Common myeloid progenitor, CD34-positive (primary cell): Measurements from ENCODE around the gene KCNQ2.

ENCODE experiments used
- CTCF ChIA-PET: fragments of 350-600 bp; sonication (Branson Sonifier 250); formaldehyde crosslinking; loops from one replicate; lab custom pipeline; 2021; ENCODE audit warnings: antibody characterized with exemption; lab: Charles Lee
- POLR2A ChIA-PET: fragments of 350-600 bp; sonication (Branson Sonifier 250); formaldehyde crosslinking; loops from one replicate; lab custom pipeline; 2021; ENCODE audit warnings: antibody characterized with exemption; lab: Charles Lee
- DNase-seq, 3 donors: peaks; one replicate each; pipeline versions ENCODE4 v3.0.0 to v3.0.0-alpha.2; 2013
- H3K27ac ChIP-seq, 2 experiments: 1 replicate in 1 of 2; 2 replicates in 1 of 2; pipeline ENCODE4 v1.7.0; 2013; ENCODE audit warnings: inconsistent platforms in 2 of 2, low read length in 2 of 2, mild to moderate bottlenecking in 2 of 2, low read depth in 1 of 2, moderate library complexity in 1 of 2; ENCODE audit not compliant: severe bottlenecking in 2 of 2, insufficient read depth in 1 of 2, poor library complexity in 1 of 2
- H3K27me3 ChIP-seq, 5 experiments: replicated peaks in 2 of 5; 1 replicate in 3 of 5; 2 replicates in 2 of 5; pipeline versions ENCODE4 v1.6.1 to v1.7.0; 2013; ENCODE audit warnings: low read length in 4 of 5, mild to moderate bottlenecking in 2 of 5, moderate library complexity in 2 of 5, inconsistent platforms in 1 of 5; ENCODE audit not compliant: insufficient read depth in 5 of 5, control insufficient read depth in 4 of 5
- H3K36me3 ChIP-seq, 4 experiments: 1 replicate in 2 of 4; 2 replicates in 2 of 4; pipeline versions ENCODE4 v1.6.1 to v1.7.0; 2013; ENCODE audit warnings: low read length in 3 of 4, control low read depth in 1 of 4, mild to moderate bottlenecking in 1 of 4; ENCODE audit not compliant: control insufficient read depth in 4 of 4, insufficient read depth in 4 of 4
- H3K4me1 ChIP-seq, 4 experiments: 1 replicate in 3 of 4; 2 replicates in 1 of 4; pipeline versions ENCODE4 v1.6.1 to v1.7.1; 2013; ENCODE audit warnings: low read length in 3 of 4, mild to moderate bottlenecking in 3 of 4, control low read depth in 1 of 4, inconsistent platforms in 1 of 4, moderate library complexity in 1 of 4; ENCODE audit not compliant: control insufficient read depth in 4 of 4, insufficient read depth in 4 of 4; ENCODE audit errors: control extremely low read depth in 1 of 4
- H3K4me3 ChIP-seq, 7 experiments: 1 replicate in 4 of 7; 2 replicates in 3 of 7; pipeline versions ENCODE4 v1.5.1 to v1.7.0; 2013; ENCODE audit warnings: mild to moderate bottlenecking in 7 of 7, low read length in 6 of 7, moderate library complexity in 6 of 7, inconsistent platforms in 2 of 7, low read depth in 2 of 7, control low read depth in 1 of 7; ENCODE audit not compliant: insufficient read depth in 4 of 7, control insufficient read depth in 1 of 7; ENCODE audit errors: extremely low read depth in 1 of 7
- H3K9me3 ChIP-seq, 5 experiments: 1 replicate in 4 of 5; 2 replicates in 1 of 5; pipeline versions ENCODE4 v1.6.1 to v1.7.1; 2013; ENCODE audit warnings: low read length in 4 of 5, mild to moderate bottlenecking in 2 of 5, inconsistent platforms in 1 of 5, low read depth in 1 of 5, moderate library complexity in 1 of 5; ENCODE audit not compliant: control insufficient read depth in 4 of 5, insufficient read depth in 2 of 5; ENCODE audit errors: control extremely low read depth in 1 of 5
- WGBS: methylation state at CpG from one replicate; pipeline ENCODE4 v1.1.5; 2013; ENCODE audit not compliant: insufficient coverage; 5-methylcytosine and 5-hydroxymethylcytosine counted together

The KCNQ2 gene

GRCh38 chr20:63497946-63498935, 25.8 kb upstream of the KCNQ2 start:
- Histone ChIP-seq H3K4me3 (peak overlapping the region in 2 of 7 experiments; percentile 6 to 11), H3K36me3 (no peaks in the 10 kb centered on the region), H3K9me3 (no peaks in the 10 kb centered on the region), H3K27ac (no peak overlapping the region), H3K27me3 (peaks cover 0 to 69% (median 11%) of the 10 kb centered on the region in 5 experiments), H3K4me1 (peaks cover 0 to 16% (median 11%) of the 10 kb centered on the region in 4 experiments)
- DNase-seq, result peak; percentile 20 to 53 (median 51)
- ChIA-PET POLR2A (no interaction called here), CTCF (interaction anchor here (1.1 to 3.1 kb wide), 6 partner anchors 11 to 109 kb away, joined by 3 to 16 read pairs (median 12); partner anchors contain the start of genes PPDPF and PTK6)
- WGBS, result 6% methylated on average over 39 of the region's 60 CpGs

GRCh38 chr20:63497138-63497945, 24.9 kb upstream of the KCNQ2 start:
- H3K27ac ChIP-seq, result no peak overlapping the region
- ChIA-PET POLR2A (interaction anchor here (1.4 kb wide), 1 partner anchor 23 kb away, joined by 7 read pairs; the partner anchor contains the start of gene PPDPF), CTCF (interaction anchor here (0.9 to 3.1 kb wide), 16 partner anchors 8 to 108 kb away, joined by 3 to 16 read pairs (median 8); partner anchors contain the start of genes KCNQ2, PPDPF and PTK6)
- no peak for DNase-seq
- no peaks in the 10 kb centered on the region for H3K9me3 ChIP-seq
- peaks cover 0 to 16% (median 11%) of the 10 kb centered on the region in 4 experiments for H3K4me1 ChIP-seq
- WGBS, result 85% methylated on average over 14 of the region's 20 CpGs
- peaks cover 0 to 69% (median 11%) of the 10 kb centered on the region in 5 experiments for H3K27me3 ChIP-seq
- H3K36me3 ChIP-seq, result no peaks in the 10 kb centered on the region
- H3K4me3 ChIP-seq, result no peak overlapping the region

DNA sequence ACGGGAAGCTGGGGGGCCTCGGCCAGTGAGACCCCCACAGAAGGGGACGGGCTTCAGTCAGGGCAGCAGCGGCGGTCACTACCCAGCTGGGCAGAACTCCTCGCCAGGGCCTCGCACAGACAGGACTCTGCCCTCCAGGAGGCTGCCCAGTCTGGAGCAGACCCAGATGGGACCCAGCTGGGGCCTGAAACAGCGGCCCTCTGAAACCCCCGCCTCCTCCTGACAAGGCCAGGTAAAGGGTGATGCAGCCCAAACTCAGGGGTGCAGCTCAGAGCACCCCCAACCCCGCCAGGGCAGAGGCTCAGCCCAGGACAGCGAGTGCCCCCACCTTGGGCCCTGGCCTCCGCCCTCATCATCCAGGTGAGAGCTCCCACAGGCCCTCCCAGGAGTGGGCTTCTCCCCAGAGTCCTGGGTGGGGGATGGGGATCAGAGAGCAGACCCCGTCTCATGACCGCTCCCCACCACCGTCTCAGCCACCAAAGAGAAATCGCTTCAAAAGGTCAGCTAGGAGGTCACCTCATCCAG, 24.2 kb upstream of the KCNQ2 start:
- DNase-seq, result no peak
- Histone ChIP-seq H3K36me3 (no peaks in the 10 kb centered on the region), H3K9me3 (no peaks in the 10 kb centered on the region), H3K4me3 (peak overlapping the region in 3 of 7 experiments; percentile 31 to 63 (median 56)), H3K27ac (no peak overlapping the region), H3K4me1 (peaks cover 0 to 16% (median 11%) of the 10 kb centered on the region in 4 experiments), H3K27me3 (peaks cover 0 to 65% (median 11%) of the 10 kb centered on the region in 5 experiments)
- 70% methylated on average over 9 of the region's 16 CpGs for WGBS
- CTCF ChIA-PET, result interaction anchor here (0.6 to 3.1 kb wide), 19 partner anchors 9 to 353 kb away, joined by 3 to 16 read pairs (median 5); partner anchors contain the start of genes KCNQ2, PPDPF and PTK6
- POLR2A ChIA-PET, result interaction anchor here (0.8 to 1.4 kb wide), 2 partner anchors 12 to 24 kb away, joined by 3 to 7 read pairs; partner anchors contain the start of gene PPDPF

DNA sequence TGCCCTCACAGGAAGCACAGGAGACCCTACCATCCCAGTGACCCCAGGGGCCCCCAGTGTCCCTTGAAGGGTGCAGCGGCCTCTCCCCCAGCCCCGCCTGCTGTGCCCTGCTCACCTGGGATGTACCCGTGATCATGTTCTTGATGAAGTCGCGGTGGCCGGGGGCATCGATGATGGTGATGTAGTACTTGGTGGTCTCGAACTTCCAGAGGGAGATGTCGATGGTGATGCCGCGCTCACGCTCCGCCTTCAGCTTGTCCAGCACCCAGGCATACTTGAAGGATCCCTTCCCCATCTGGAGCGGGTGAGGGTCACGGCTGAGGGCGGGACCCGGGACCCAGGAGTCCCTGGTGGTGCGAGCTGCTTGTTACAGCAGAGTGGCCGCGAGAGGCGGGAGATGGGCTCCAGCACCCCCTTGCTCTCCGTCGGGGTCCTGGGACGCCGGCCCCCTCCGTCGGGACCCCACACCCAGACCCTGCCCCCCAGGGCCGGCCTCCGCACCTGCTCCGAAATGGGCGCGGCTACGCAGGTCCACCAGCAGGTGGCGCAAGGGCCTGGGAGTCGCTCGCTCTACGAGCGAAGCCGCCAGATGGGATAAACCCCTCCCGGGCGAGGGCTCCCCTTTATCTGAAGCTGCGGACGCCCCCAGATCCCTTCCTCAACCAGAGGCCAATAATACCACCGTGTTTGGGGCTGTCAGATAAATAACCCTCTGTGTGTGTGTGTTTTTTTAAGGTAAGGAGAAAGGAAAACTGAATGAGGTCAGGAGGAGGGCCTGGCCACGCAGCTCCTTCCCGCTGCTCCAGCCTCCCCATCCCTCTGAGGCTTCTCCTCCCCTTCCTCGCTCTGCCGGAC, 23.5 kb upstream of the KCNQ2 start:
- peak overlapping the region in 4 of 7 experiments; percentile 31 to 63 (median 50) for H3K4me3 ChIP-seq
- no peak overlapping the region for H3K27ac ChIP-seq
- DNase-seq, result peak; percentile 52 to 67 (median 66)
- WGBS, result 39% methylated on average over 31 of the region's 48 CpGs
- peaks cover 0 to 70% (median 11%) of the 10 kb centered on the region in 5 experiments for H3K27me3 ChIP-seq
- H3K9me3 ChIP-seq, result no peaks in the 10 kb centered on the region
- POLR2A ChIA-PET, result interaction anchor here (0.5 to 1.4 kb wide), 3 partner anchors 12 to 25 kb away, joined by 3 to 7 read pairs (median 3); partner anchors contain the start of gene PPDPF
- CTCF ChIA-PET, result interaction anchor here (0.6 to 3.1 kb wide), 18 partner anchors 10 to 352 kb away, joined by 3 to 16 read pairs (median 6); partner anchors contain the start of genes KCNQ2, PPDPF and PTK6
- H3K4me1 ChIP-seq, result peaks cover 0 to 16% (median 11%) of the 10 kb centered on the region in 4 experiments
- H3K36me3 ChIP-seq, result no peaks in the 10 kb centered on the region

DNA sequence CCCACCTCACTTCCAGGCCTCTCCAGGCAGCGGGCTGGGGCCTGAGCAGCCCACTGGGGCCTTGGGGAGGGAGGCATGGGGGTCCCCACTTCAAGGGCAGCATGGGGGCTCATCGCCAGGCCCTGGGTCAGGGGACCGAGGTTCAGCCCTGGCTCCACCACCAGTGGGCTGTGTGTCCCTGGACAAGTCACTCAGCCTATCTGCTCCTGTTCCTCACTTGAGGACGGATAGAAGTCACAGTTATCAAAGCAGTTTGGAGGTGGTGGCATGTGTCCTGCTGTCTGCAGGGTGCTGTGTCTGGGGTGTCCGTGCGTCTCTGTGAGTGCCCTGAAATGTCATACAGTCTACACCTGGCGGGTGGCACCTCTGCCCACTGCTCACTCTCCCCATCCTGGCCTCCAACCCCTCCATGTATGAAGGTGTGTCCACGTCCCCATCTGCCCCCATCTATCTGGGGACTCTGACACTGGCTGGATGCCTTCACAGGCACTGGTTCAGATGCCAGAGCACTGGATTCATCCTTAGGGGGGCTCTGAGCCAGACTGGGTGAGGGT, 22.8 kb upstream of the KCNQ2 start:
- H3K36me3 ChIP-seq, result no peaks in the 10 kb centered on the region
- H3K27ac ChIP-seq, result no peak overlapping the region
- POLR2A ChIA-PET, result interaction anchor here (0.5 kb wide), 1 partner anchor 18 kb away, joined by 3 read pairs; no protein-coding TSS in a partner anchor
- no peak for DNase-seq
- no peaks in the 10 kb centered on the region for H3K9me3 ChIP-seq
- peaks cover 0 to 71% (median 11%) of the 10 kb centered on the region in 5 experiments for H3K27me3 ChIP-seq
- peaks cover 0 to 16% (median 11%) of the 10 kb centered on the region in 4 experiments for H3K4me1 ChIP-seq
- no peak overlapping the region for H3K4me3 ChIP-seq
- WGBS, result 94% methylated on average over 8 of the region's 8 CpGs
- CTCF ChIA-PET, result interaction anchor here (1.0 to 3.1 kb wide), 8 partner anchors 10 to 53 kb away, joined by 3 to 16 read pairs (median 10); partner anchors contain the start of gene PTK6
